ENCODE measurements around the gene RAB13. TPM values are rescaled to one million over a fixed set of nuclear protein-coding genes. Genes with fewer than 3 reads are reported as not detected.

The RAB13 gene
- total and polyA plus RNA-seq, 2 of the 13 experiments (the other 11 are each of a cell fraction or from before 2014, with no cell fraction given): 15.9 to 24.7 TPM

DNA sequence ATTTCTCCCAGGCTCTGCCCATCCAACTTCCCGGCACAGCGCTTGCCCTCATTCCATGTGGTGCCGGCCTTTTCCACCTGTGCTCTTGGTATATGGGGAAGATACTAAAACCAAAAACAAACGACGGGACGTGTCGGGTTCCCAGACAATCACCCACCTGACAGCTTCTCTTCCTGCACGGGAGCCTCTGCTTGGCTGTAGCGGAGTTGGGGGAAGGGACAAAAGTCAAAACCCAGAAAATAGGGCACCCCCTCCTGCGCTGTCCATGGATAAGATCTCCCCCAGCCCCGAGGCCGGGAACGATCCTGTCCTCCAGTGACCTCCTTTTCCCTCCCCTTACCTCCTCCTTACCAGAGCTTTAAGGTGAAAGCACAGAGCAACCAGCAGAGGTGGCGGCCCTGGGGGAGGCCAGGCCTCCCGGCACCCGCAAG, 9.3 kb downstream of the RAB13 start (continued):
- TF ChIP-seq NFAT5 (CRISPR knock-in tag; IDR thresholded peaks at IDR 0.05): peak; percentile 17; the same call in 1 of the 2 replicates
- 0 out of 2 replicates have a peak, but pooled peaks have one; percentile 59 for TF ChIP-seq HOXA5 (CRISPR knock-in tag; IDR thresholded peaks at IDR 0.05)
- no peak for TF ChIP-seq SATB2 (CRISPR knock-in tag; IDR thresholded peaks at IDR 0.05)
- TF ChIP-seq, protein P1, sequence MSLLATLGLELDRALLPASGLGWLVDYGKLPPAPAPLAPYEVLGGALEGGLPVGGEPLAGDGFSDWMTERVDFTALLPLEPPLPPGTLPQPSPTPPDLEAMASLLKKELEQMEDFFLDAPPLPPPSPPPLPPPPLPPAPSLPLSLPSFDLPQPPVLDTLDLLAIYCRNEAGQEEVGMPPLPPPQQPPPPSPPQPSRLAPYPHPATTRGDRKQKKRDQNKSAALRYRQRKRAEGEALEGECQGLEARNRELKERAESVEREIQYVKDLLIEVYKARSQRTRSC (CRISPR knock-in tag; IDR thresholded peaks at IDR 0.05; ENCODE audit: low read depth): peak; percentile 50; the same call in 1 of the 2 replicates
- 0 out of 2 replicates have a peak, but pooled peaks have one; percentile 33 for TF ChIP-seq ZNF549 (CRISPR knock-in tag; IDR thresholded peaks at IDR 0.05)
- TF ChIP-seq ZNF264 (CRISPR knock-in tag; IDR thresholded peaks at IDR 0.05): peak; percentile 44; the same call in 1 of the 2 replicates
- TF ChIP-seq SIX4 (CRISPR knock-in tag; IDR thresholded peaks at IDR 0.05): peak; percentile 20; the same call in 1 of the 2 replicates
- peak; percentile 82; the same call in 1 of the 2 replicates for TF ChIP-seq ZSCAN20 (CRISPR knock-in tag; IDR thresholded peaks at IDR 0.05; ENCODE audit: borderline replicate concordance)
- peak; percentile 77; the same call in 1 of the 2 replicates for TF ChIP-seq ZFP90 (CRISPR knock-in tag; IDR thresholded peaks at IDR 0.05; ENCODE audit: borderline replicate concordance)
- TF ChIP-seq, protein P2, sequence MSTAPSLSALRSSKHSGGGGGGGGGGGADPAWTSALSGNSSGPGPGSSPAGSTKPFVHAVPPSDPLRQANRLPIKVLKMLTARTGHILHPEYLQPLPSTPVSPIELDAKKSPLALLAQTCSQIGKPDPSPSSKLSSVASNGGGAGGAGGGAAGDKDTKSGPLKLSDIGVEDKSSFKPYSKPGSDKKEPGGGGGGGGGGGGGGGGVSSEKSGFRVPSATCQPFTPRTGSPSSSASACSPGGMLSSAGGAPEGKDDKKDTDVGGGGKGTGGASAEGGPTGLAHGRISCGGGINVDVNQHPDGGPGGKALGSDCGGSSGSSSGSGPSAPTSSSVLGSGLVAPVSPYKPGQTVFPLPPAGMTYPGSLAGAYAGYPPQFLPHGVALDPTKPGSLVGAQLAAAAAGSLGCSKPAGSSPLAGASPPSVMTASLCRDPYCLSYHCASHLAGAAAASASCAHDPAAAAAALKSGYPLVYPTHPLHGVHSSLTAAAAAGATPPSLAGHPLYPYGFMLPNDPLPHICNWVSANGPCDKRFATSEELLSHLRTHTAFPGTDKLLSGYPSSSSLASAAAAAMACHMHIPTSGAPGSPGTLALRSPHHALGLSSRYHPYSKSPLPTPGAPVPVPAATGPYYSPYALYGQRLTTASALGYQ (CRISPR knock-in tag; IDR thresholded peaks at IDR 0.05): 0 out of 2 replicates have a peak, but pooled peaks have one; percentile 16
- TF ChIP-seq ZNF670 (CRISPR knock-in tag; IDR thresholded peaks at IDR 0.05; ENCODE audit: borderline replicate concordance): peak; percentile 10; the same call in 1 of the 2 replicates
